K562 (cell line): ENCODE measurements around the gene EPHB3. TPM values are rescaled to one million over a fixed set of nuclear protein-coding genes. Genes with fewer than 3 reads are reported as not detected.

Source experiments
- ATAC-seq: fragments of 200-7000 bp; cut with Tn5 transposase; 3 replicates; pipeline ENCODE4 v1.9.1; 2020; ENCODE audit warnings: moderate library complexity
- BruUV-seq: library from RNA; stranded (reverse); fragments of 400-500 nt; replicated peaks from 2 replicates; lab custom pipeline; 2021; lab: Mats Ljungman, UMichigan
- CTCF ChIA-PET: fragments of 300-600 bp; formaldehyde crosslinking; extraction: SDS; loops from one replicate; lab custom pipeline; 2021; ENCODE audit warnings: low intra/inter-chr PET ratio; lab: Yijun Ruan, JAX
- POLR2A ChIA-PET: fragments of 300-600, 350-650 bp; sonication (Branson Sonifier 250); formaldehyde crosslinking; extraction: SDS; loops from one replicate; lab custom pipeline; 2021; ENCODE audit warnings: antibody characterized with exemption, inconsistent platforms; lab: Yijun Ruan, JAX
- DNase-seq, 4 experiments: peaks; one replicate each; pipeline versions ENCODE4 v3.0.0 to v3.0.0-alpha.2; 2011 to 2018; ENCODE audit warnings: low spot score in 3 of 4, mixed read lengths in 3 of 4; ENCODE audit errors: extremely low read depth in 1 of 4
- FAIRE-seq: peaks from 2 replicates; lab custom pipeline; 2011; peaks lifted over from hg19 to GRCh38; lab: Jason Lieb, UNC
- H2AFZ ChIP-seq: 2 replicates; pipeline ENCODE4 v1.6.0; 2011; ENCODE audit warnings: low read depth, low read length, control low read depth, inconsistent platforms
- H3K27ac ChIP-seq: fragments of 200-600 bp; 3 replicates; pipeline ENCODE4 v1.8.0; 2011; ENCODE audit warnings: low read depth, mild to moderate bottlenecking, control low read depth, inconsistent platforms, low read length, moderate library complexity, mixed read lengths; ENCODE audit errors: extremely low read depth
- H3K27me3 ChIP-seq, 2 experiments: fragments of 300-600 bp in 1 of 2; 2 replicates in 1 of 2; 3 replicates in 1 of 2; pipeline versions ENCODE4 v1.6.0 to v1.8.0; 2011; ENCODE audit warnings: inconsistent platforms in 2 of 2, low read length in 2 of 2, mild to moderate bottlenecking in 1 of 2, mixed read lengths in 1 of 2, moderate library complexity in 1 of 2; ENCODE audit not compliant: control insufficient read depth in 2 of 2, insufficient read depth in 2 of 2
- H3K36me3 ChIP-seq: fragments of 300-600 bp; 3 replicates; pipeline ENCODE4 v1.8.0; 2011; ENCODE audit warnings: mild to moderate bottlenecking, low read length, inconsistent platforms; ENCODE audit not compliant: control insufficient read depth, insufficient read depth
- H3K4me1 ChIP-seq, 2 experiments: fragments of 200-600 bp in 1 of 2; replicated peaks in 1 of 2; 2 replicates in 1 of 2; 3 replicates in 1 of 2; pipeline versions ENCODE4 v1.5.1 to v1.8.0; 2011; ENCODE audit warnings: inconsistent platforms in 2 of 2, low read length in 2 of 2, mild to moderate bottlenecking in 1 of 2, mixed read lengths in 1 of 2, moderate library complexity in 1 of 2; ENCODE audit not compliant: control insufficient read depth in 2 of 2, insufficient read depth in 2 of 2
- H3K4me2 ChIP-seq: 2 replicates; pipeline ENCODE4 v1.6.1; 2011; ENCODE audit warnings: low read length, control low read depth, inconsistent platforms, mixed read lengths; ENCODE audit not compliant: insufficient read depth
- H3K4me3 ChIP-seq: fragments of 200-600 bp; sonication (generic), shearing (Covaris generic); 2 replicates; pipeline ENCODE4 v1.5.1; 2016; ENCODE audit warnings: control low read depth, inconsistent platforms
- H3K79me2 ChIP-seq: fragments of 200-600 bp; 3 replicates; pipeline ENCODE4 v1.8.0; 2011; ENCODE audit warnings: low read length, inconsistent platforms; ENCODE audit not compliant: control insufficient read depth, insufficient read depth
- H3K9ac ChIP-seq, 2 experiments: 2 replicates each; pipeline versions ENCODE4 v1.6.0 to v1.6.1; 2011; ENCODE audit warnings: low read depth in 2 of 2, low read length in 2 of 2, control low read depth in 1 of 2, inconsistent platforms in 1 of 2, mild to moderate bottlenecking in 1 of 2, mixed read lengths in 1 of 2; ENCODE audit not compliant: insufficient read depth in 1 of 2
- H3K9me1 ChIP-seq: one replicate; pipeline ENCODE4 v1.6.0; 2011; ENCODE audit warnings: inconsistent platforms, mild to moderate bottlenecking, low read length, moderate library complexity; ENCODE audit not compliant: control insufficient read depth, insufficient read depth
- H3K9me3 ChIP-seq: replicated peaks from 2 replicates; pipeline ENCODE4 v1.5.1; 2011; ENCODE audit warnings: low read depth, low read length, inconsistent platforms; ENCODE audit not compliant: control insufficient read depth, insufficient read depth
- H4K20me1 ChIP-seq: replicated peaks from 2 replicates; pipeline ENCODE4 v1.6.1; 2011; ENCODE audit warnings: low read length, inconsistent platforms, mixed read lengths; ENCODE audit not compliant: control insufficient read depth, insufficient read depth
- AFF4 ChIP-seq: sonication (generic); formaldehyde crosslinking; IDR thresholded peaks from 2 replicates; pipeline ENCODE4 v1.8.0; 2023; ENCODE audit warnings: mild to moderate bottlenecking, missing genetic modification reagents
- KAT2B ChIP-seq: IDR thresholded peaks from one replicate; pipeline ENCODE4 v1.6.1; 2012; ENCODE audit warnings: low read depth, mild to moderate bottlenecking, control low read depth, inconsistent platforms, low read length, moderate library complexity
- KAT8 ChIP-seq: fragments of 450-650 bp; IDR thresholded peaks from 2 replicates; pipeline ENCODE4 v1.6.1; 2016; ENCODE audit warnings: low read depth, mild to moderate bottlenecking
- KDM4B ChIP-seq, 2 experiments: fragments of 450-650 bp in 1 of 2; sonication (generic) in 1 of 2; IDR thresholded peaks; 2 replicates each; pipeline ENCODE4 v1.6.1; 2016 to 2017; ENCODE audit warnings: borderline replicate concordance in 2 of 2, antibody characterized with exemption in 1 of 2, low read depth in 1 of 2, mild to moderate bottlenecking in 1 of 2
- NELFE ChIP-seq: IDR thresholded peaks from 2 replicates; pipeline ENCODE4 v1.6.1; 2011; ENCODE audit warnings: mild to moderate bottlenecking; ENCODE audit not compliant: insufficient read depth, insufficient read length
- NFATC3 ChIP-seq: fragments of 450-650 bp; IDR thresholded peaks from 2 replicates; pipeline ENCODE4 v1.6.1; 2017; ENCODE audit warnings: mild to moderate bottlenecking
- NFYB ChIP-seq: IDR thresholded peaks from 2 replicates; pipeline ENCODE4 v1.6.1; 2011; ENCODE audit warnings: mild to moderate bottlenecking, moderate library complexity; ENCODE audit not compliant: insufficient read length; ENCODE audit errors: extremely low read depth
- NUFIP1 ChIP-seq: fragments of 450-650 bp; IDR thresholded peaks from 2 replicates; pipeline ENCODE4 v1.6.1; 2018; ENCODE audit not compliant: partially characterized antibody
- RFX1 ChIP-seq: fragments of 450-650 bp; IDR thresholded peaks from 2 replicates; pipeline ENCODE4 v1.6.1; 2016; ENCODE audit warnings: mild to moderate bottlenecking, moderate library complexity
- SAP30 ChIP-seq: fragments of 200-600 bp; sonication (generic); IDR thresholded peaks from 2 replicates; pipeline ENCODE4 v1.6.1; 2012; ENCODE audit warnings: borderline replicate concordance, low read depth, mild to moderate bottlenecking, moderate library complexity, low read length, control low read depth, inconsistent platforms; ENCODE audit not compliant: insufficient read depth, poor library complexity, severe bottlenecking
- SMARCC2 ChIP-seq: fragments of 450-650 bp; IDR thresholded peaks from 2 replicates; pipeline ENCODE4 v1.6.1; 2017; ENCODE audit warnings: antibody characterized with exemption, moderate library complexity, mild to moderate bottlenecking, low read depth
- SNAPC5 ChIP-seq: fragments of 250-450 bp; sonication (Bioruptor Pico); IDR thresholded peaks from 2 replicates; pipeline ENCODE4 v1.8.0; 2021; ENCODE audit warnings: moderate library complexity, mild to moderate bottlenecking, inconsistent platforms
- SNIP1 ChIP-seq: fragments of 450-650 bp; IDR thresholded peaks from 2 replicates; pipeline ENCODE4 v1.7.1; 2017; ENCODE audit warnings: low read depth, mild to moderate bottlenecking
- SRSF3 ChIP-seq: fragments of 200-400 bp; formaldehyde crosslinking; IDR thresholded peaks from 2 replicates; pipeline ENCODE4 v1.6.1; 2016; ENCODE audit warnings: mild to moderate bottlenecking, low read length, moderate library complexity; ENCODE audit not compliant: insufficient read depth
- TAL1 ChIP-seq: fragments of 450-650 bp; IDR thresholded peaks from 2 replicates; pipeline ENCODE4 v1.6.1; 2016; ENCODE audit warnings: mild to moderate bottlenecking
- ZNF134 ChIP-seq: fragments of 250-450 bp; sonication (Bioruptor Pico); conservative IDR thresholded peaks from 2 replicates; pipeline ENCODE4 v1.4.0; 2020
- ZNF740 ChIP-seq, 3 experiments: fragments of 200-800 bp in 1 of 3; sonication (Bioruptor generic) in 1 of 3; sonication (generic) in 1 of 3; formaldehyde crosslinking in 1 of 3; IDR thresholded peaks; 2 replicates each; pipeline versions ENCODE4 v1.6.1 to v1.8.0; 2016 to 2022; ENCODE audit warnings: mild to moderate bottlenecking in 2 of 3, missing compliant biosample characterization in 2 of 3, missing genetic modification characterization in 2 of 3, missing genetic modification reagents in 1 of 3
- ZNF785 ChIP-seq: fragments of 250-450 bp; sonication (Bioruptor Pico); IDR thresholded peaks from 2 replicates; pipeline ENCODE4 v1.4.0; 2020; ENCODE audit warnings: mild to moderate bottlenecking
- WGBS: fragments of 100-300 bp; shearing (Covaris generic); methylation state at CpG from one replicate; pipeline ENCODE4 v1.1.6; 2016; ENCODE audit warnings: low coverage, mixed read lengths; ENCODE audit not compliant: insufficient coverage; ENCODE audit errors: missing lambda C conversion rate; 5-methylcytosine and 5-hydroxymethylcytosine counted together
- in situ Hi-C: fragments of 300-500 bp; cut with MboI; formaldehyde crosslinking; loops from 4 replicates; pipeline ENCODE4 v1.15.0; 2018; ENCODE audit warnings: inconsistent platforms, mixed read lengths
- intact Hi-C: fragments of 100-400 bp; cut with micrococcal nuclease; formaldehyde crosslinking; loops from 2 replicates; pipeline ENCODE4 v1.14.2; 2022
- polyA plus RNA-seq, 8 experiments: library from polyadenylated mRNA; depleted of rRNA in 4 of 8; stranded (reverse) in 5 of 8; unstranded in 3 of 8; fragments of >200 nt; fragmentation: Nextera tagmentation in 2 of 8; fragmentation: Illumina TruSeq in 1 of 8; extraction: Ambion mirVana in 2 of 8; extraction: Trizol in 1 of 8; gene quantifications; 2 replicates each; pipeline versions ENCODE4 v1.2.1 to v1.2.3, GENCODE V29; 2011 to 2014; ENCODE audit warnings: inconsistent platforms in 1 of 8, missing spikeins in 1 of 8
- total RNA-seq, 7 experiments: library from RNA; depleted of rRNA in 6 of 7; stranded (reverse); fragments of >200 nt in 6 of 7; fragmentation: Illumina TruSeq in 2 of 7; extraction: Trizol in 2 of 7; gene quantifications; 2 replicates each; pipeline versions ENCODE4 v1.2.1 to v1.2.3, GENCODE V29; 2011 to 2021; ENCODE audit warnings: low replicate concordance in 1 of 7

The EPHB3 gene
- total and polyA plus RNA-seq, 9 of the 15 experiments (the other 6 are each of a cell fraction or from before 2014, with no cell fraction given) = not detected

- DNase-seq (no peak), ATAC-seq (no peak), FAIRE-seq (no peak)
- Histone ChIP-seq H3K79me2 (no peaks in the 10 kb centered on the region), H3K27me3 (peaks cover 60 to 96% of the 10 kb centered on the region in 2 experiments), H3K4me1 (peaks cover 0 to 2% of the 10 kb centered on the region in 2 experiments; a peak in 2 of 5 replicates), H3K27ac (no peak overlapping the region), H3K9me1 (peaks cover 3% of the 10 kb centered on the region), H3K9ac (no peak overlapping the region; a peak in 1 of 4 replicates), H2AFZ (no peak overlapping the region), H3K9me3 (no peaks in the 10 kb centered on the region), H3K4me2 (no peak overlapping the region), H3K36me3 (no peaks in the 10 kb centered on the region), H4K20me1 (no peaks in the 10 kb centered on the region; the same call in none of the 2 replicates), H3K4me3 (no peak overlapping the region)
- 0% methylated on average over 3 of the region's 7 CpGs for WGBS
- intact Hi-C loops (no loop called here), in situ Hi-C loops (no loop called here)
- POLR2A ChIA-PET = interaction anchor here (0.7 to 1.0 kb wide), 4 partner anchors 11 to 200 kb away, joined by 3 to 5 read pairs (median 4); no protein-coding TSS in a partner anchor
- no TSS peak for BruUV-seq
- CTCF ChIA-PET = no interaction called here
- TF ChIP-seq SRSF3 = no peak
- TF ChIP-seq NUFIP1 = no peak
- TF ChIP-seq SAP30 = no peak
- no peak for TF ChIP-seq ZNF785 (CRISPR knock-in tag)
- no peak for TF ChIP-seq NFATC3
- no peak for TF ChIP-seq SNIP1
- TF ChIP-seq NFYB = no peak
- TF ChIP-seq SMARCC2 = no peak
- TF ChIP-seq ZNF134 = no peak
- TF ChIP-seq KAT2B = no peak
- TF ChIP-seq KDM4B (IDR thresholded peaks at IDR 0.05; ENCODE audit: borderline replicate concordance in 2 of 2, low read depth in 1 of 2) = no peak
- TF ChIP-seq ZNF740 (CRISPR knock-in tag; IDR thresholded peaks at IDR 0.05) = no peak
- TF ChIP-seq ZNF740 (tag; IDR thresholded peaks at IDR 0.05) = no peak
- no peak for TF ChIP-seq RFX1
- no peak for TF ChIP-seq SNAPC5
- no peak for TF ChIP-seq NELFE
- TF ChIP-seq AFF4 = no peak
- no peak for TF ChIP-seq KAT8
- no peak for TF ChIP-seq TAL1
These were observed 16.6 kb downstream of the EPHB3 start for GRCh38 chr3:184578218-184578617.
